Spinal cord (tissue), 10 donors: Measurements from ENCODE around the gene HSD3B7. TPM values are rescaled to one million over a fixed set of nuclear protein-coding genes. Genes with fewer than 3 reads are reported as not detected.
"Not testable (repeated sequence)": the region's sequence is repeated elsewhere in the genome, so short reads cannot be mapped to it uniquely, and the experiment has no call there.

ENCODE experiments used
- DNase-seq, 6 donors: peaks; one replicate each; pipeline versions ENCODE4 v3.0.0 to v3.0.0-alpha.2; 2013 to 2015; ENCODE audit warnings: low spot score in 6 of 6, low read depth in 4 of 6
- H3K27ac ChIP-seq: one replicate; pipeline ENCODE4 v1.5.1; 2013; ENCODE audit warnings: low read depth, low read length, control low read depth
- H3K27me3 ChIP-seq: one replicate; pipeline ENCODE4 v1.6.1; 2013; ENCODE audit warnings: low read length; ENCODE audit not compliant: control insufficient read depth, insufficient read depth
- H3K36me3 ChIP-seq: one replicate; pipeline ENCODE4 v1.6.1; 2013; ENCODE audit warnings: low read length; ENCODE audit not compliant: control insufficient read depth, insufficient read depth
- H3K4me1 ChIP-seq: one replicate; pipeline ENCODE4 v1.6.1; 2013; ENCODE audit warnings: low read length; ENCODE audit not compliant: control insufficient read depth, insufficient read depth
- H3K4me3 ChIP-seq: one replicate; pipeline ENCODE4 v1.5.1; 2013; ENCODE audit warnings: low read depth, low read length, control low read depth
- H3K9me3 ChIP-seq: one replicate; pipeline ENCODE4 v1.6.1; 2013; ENCODE audit warnings: low read length; ENCODE audit not compliant: control insufficient read depth, insufficient read depth
- WGBS: methylation state at CpG from one replicate; pipeline ENCODE4 v1.1.5; 2013; ENCODE audit warnings: missing lambda C conversion rate; ENCODE audit not compliant: insufficient coverage; 5-methylcytosine and 5-hydroxymethylcytosine counted together
- long read RNA-seq, 4 donors: transcript quantifications; one replicate each; lab custom pipeline, GENCODE V29; 2026
- polyA plus RNA-seq, 2 donors: library from polyadenylated mRNA; unstranded; fragments of 120-200 nt; gene quantifications; one replicate each; pipeline ENCODE4 v1.2.1, GENCODE V29; 2013; ENCODE audit not compliant: insufficient read length in 2 of 2
- total RNA-seq, 2 donors: library from RNA; depleted of rRNA in 1 of 2; stranded (reverse); fragments of 120-200 nt in 1 of 2; fragments of >200 nt in 1 of 2; gene quantifications; one replicate each; pipeline versions ENCODE4 v1.2.3 to v1.2.4, GENCODE V29; 2013 to 2014
- donor health status: healthy.

HSD3B7 gene
- total RNA-seq, result 10 to 100 TPM in 1 of 2 donors, 1 to 10 TPM in 1; 9.2 to 14.7 TPM
- polyA plus RNA-seq, result 1 to 10 TPM; 5.7 to 7.6 TPM
- long read RNA-seq, donor 1, partial matches to known transcripts, result 22 of 22 reads
- long read RNA-seq, donor 1, other reads (novel, unspliced or antisense), result 0 of 22 reads
- long read RNA-seq, donor 2, result 0 reads
- long read RNA-seq, donor 3, partial matches to known transcripts, result 0 of 1 reads
- long read RNA-seq, donor 3, other reads (novel, unspliced or antisense), result 0 of 1 reads
- long read RNA-seq, donor 4, partial matches to known transcripts, result 0 of 1 reads
- long read RNA-seq, donor 4, other reads (novel, unspliced or antisense), result 0 of 1 reads

- no peak within 1 kb of the TSS for H3K27ac ChIP-seq
- H3K4me3 ChIP-seq, result peak within 1 kb of the TSS; percentile 24
- H3K4me1 ChIP-seq, result peaks cover 17% of the 10 kb centered on the region
- H3K36me3 ChIP-seq, result peaks cover 95% of the 10 kb centered on the region
- no peaks in the 10 kb centered on the region for H3K27me3 ChIP-seq
- 30% methylated on average over 23 of the region's 24 CpGs for WGBS
- DNase-seq, result peak in 5 of 6 donors; percentile 48 to 86 (median 60)
- no peaks in the 10 kb centered on the region for H3K9me3 ChIP-seq
Observed at GRCh38 chr16:30984669-30985400, at the start of gene HSD3B7. TSS of gene HSD3B7 (plus strand) at chr16:30985207. CDS start at chr16:30985659, 452 bp downstream.

GRCh38 chr16:30937692-30938091, 47.3 kb upstream of the HSD3B7 start:
- DNase-seq, result no peak
- Histone ChIP-seq H3K36me3 (peaks cover 94% of the 10 kb centered on the region), H3K27ac (no peak overlapping the region), H3K4me3 (no peak overlapping the region), H3K4me1 (peaks cover 8% of the 10 kb centered on the region), H3K9me3 (no peaks in the 10 kb centered on the region), H3K27me3 (no peaks in the 10 kb centered on the region)
- whole genome bisulfite sequencing, result 92% methylated on average over 5 of the region's 5 CpGs

- not testable (repeated sequence) for H3K4me1 ChIP-seq, DNase-seq, H3K9me3 ChIP-seq, H3K4me3 ChIP-seq, H3K27ac ChIP-seq, H3K27me3 ChIP-seq
- peaks cover 91% of the 10 kb centered on the region for H3K36me3 ChIP-seq
- whole genome bisulfite sequencing, result 91% methylated on average over 6 of the region's 8 CpGs
Observed at GRCh38 chr16:30939571-30939970, 45.4 kb upstream of the HSD3B7 start.

- 23% methylated on average over 15 of the region's 15 CpGs for WGBS
- peak in 2 of 6 donors; percentile 65 to 68 for DNase-seq
Observed at GRCh38 chr16:30941600-30942425, 43.2 kb upstream of the HSD3B7 start.

GRCh38 chr16:30942426-30942806, 42.6 kb upstream of the HSD3B7 start:
- Histone ChIP-seq H3K9me3 (no peaks in the 10 kb centered on the region), H3K36me3 (peaks cover 80% of the 10 kb centered on the region), H3K27ac (no peak overlapping the region), H3K4me3 (no peak overlapping the region), H3K4me1 (peaks cover 13% of the 10 kb centered on the region), H3K27me3 (no peaks in the 10 kb centered on the region)
- 88% methylated on average over 3 of the region's 4 CpGs for WGBS
- no peak for DNase-seq

More at GRCh38 chr16:30941600-30942425, 43.2 kb upstream of the HSD3B7 start:
- H3K9me3 ChIP-seq, result no peaks in the 10 kb centered on the region
- no peaks in the 10 kb centered on the region for H3K27me3 ChIP-seq
- peaks cover 81% of the 10 kb centered on the region for H3K36me3 ChIP-seq
- peaks cover 8% of the 10 kb centered on the region for H3K4me1 ChIP-seq
- H3K27ac ChIP-seq, result no peak overlapping the region
- H3K4me3 ChIP-seq, result no peak overlapping the region

- no peak for DNase-seq
- Histone ChIP-seq H3K36me3 (peaks cover 68% of the 10 kb centered on the region), H3K4me3 (no peak overlapping the region), H3K27me3 (no peaks in the 10 kb centered on the region), H3K9me3 (no peaks in the 10 kb centered on the region), H3K27ac (no peak overlapping the region), H3K4me1 (peaks cover 29% of the 10 kb centered on the region)
Observed at GRCh38 chr16:30944352-30944751, 40.7 kb upstream of the HSD3B7 start.

- H3K4me1 ChIP-seq, result peaks cover 45% of the 10 kb centered on the region
- 77% methylated on average over 36 of the region's 38 CpGs for WGBS
- no peak for DNase-seq
- no peaks in the 10 kb centered on the region for H3K27me3 ChIP-seq
- no peak overlapping the region for H3K27ac ChIP-seq
- H3K9me3 ChIP-seq, result no peaks in the 10 kb centered on the region
- H3K4me3 ChIP-seq, result no peak overlapping the region
- peaks cover 47% of the 10 kb centered on the region for H3K36me3 ChIP-seq
Observed at GRCh38 chr16:30946671-30947540, 38.1 kb upstream of the HSD3B7 start.

- Histone ChIP-seq H3K27ac (peak overlapping the region; percentile 92), H3K36me3 (peaks cover 41% of the 10 kb centered on the region), H3K4me3 (peak overlapping the region; percentile 76), H3K4me1 (peaks cover 42% of the 10 kb centered on the region), H3K27me3 (no peaks in the 10 kb centered on the region), H3K9me3 (no peaks in the 10 kb centered on the region)
- no peak for DNase-seq
- WGBS, result no CpG with 5 or more reads among the region's 3 CpGs
Observed at GRCh38 chr16:30947541-30947858, 37.5 kb upstream of the HSD3B7 start.
